ENCODE results near the gene CCDC148. TPM values are rescaled to one million over a fixed set of nuclear protein-coding genes. Genes with fewer than 3 reads are reported as not detected.

The CCDC148 gene
- total RNA-seq, 3 donors from 2014 or later (not counting 1 experiment from before 2014, with no cell fraction given): not detected

GRCh38 chr2:158496986-158497385 lies 40.4 kb upstream of the CCDC148 start:
- H3K9me3 Mint-ChIP-seq: no peaks in the 10 kb centered on the region
- intact Hi-C loops (cut with micrococcal nuclease): no loop called here
- no peak overlapping the region for H3K4me3 Mint-ChIP-seq
- H3K4me1 Mint-ChIP-seq: no peaks in the 10 kb centered on the region
- H3K27ac Mint-ChIP-seq: no peak overlapping the region
- no peaks in the 10 kb centered on the region for H3K27me3 Mint-ChIP-seq (ENCODE audit: low read depth in 2 of 2)
- Histone ChIP-seq H3K4me1 (ENCODE audit: control insufficient read depth, insufficient read depth, low read length) (no peaks in the 10 kb centered on the region), H3K4me3 (ENCODE audit: low read length) (no peak overlapping the region), H3K27ac (ENCODE audit: low read length) (no peak overlapping the region), H3K9me3 (ENCODE audit: control insufficient read depth, insufficient read depth, low read length) (no peaks in the 10 kb centered on the region), H3K36me3 (ENCODE audit: control insufficient read depth, insufficient read depth, low read length) (no peaks in the 10 kb centered on the region), H3K27me3 (ENCODE audit: control insufficient read depth, insufficient read depth, low read length) (no peaks in the 10 kb centered on the region)
- 89% methylated on average over 3 of the region's 3 CpGs for WGBS (ENCODE audit: insufficient coverage)
- no peak for ATAC-seq
- DNase-seq: no peak
- H3K36me3 Mint-ChIP-seq: no peaks in the 10 kb centered on the region
- no peak for TF ChIP-seq CTCF (IDR thresholded peaks at IDR 0.05)

- intact Hi-C loops (cut with micrococcal nuclease): no loop called here
- no peak overlapping the region for H3K27ac Mint-ChIP-seq
- H3K36me3 Mint-ChIP-seq: no peaks in the 10 kb centered on the region
- Histone ChIP-seq H3K9me3 (ENCODE audit: control insufficient read depth, insufficient read depth, low read length) (no peaks in the 10 kb centered on the region), H3K27me3 (ENCODE audit: control insufficient read depth, insufficient read depth, low read length) (no peaks in the 10 kb centered on the region), H3K4me1 (ENCODE audit: control insufficient read depth, insufficient read depth, low read length) (no peaks in the 10 kb centered on the region), H3K4me3 (ENCODE audit: low read length) (no peak overlapping the region), H3K27ac (ENCODE audit: low read length) (no peak overlapping the region), H3K36me3 (ENCODE audit: control insufficient read depth, insufficient read depth, low read length) (no peaks in the 10 kb centered on the region)
- H3K4me3 Mint-ChIP-seq: no peak overlapping the region
- DNase-seq (no peak), ATAC-seq (no peak)
- TF ChIP-seq CTCF (IDR thresholded peaks at IDR 0.05): no peak
- WGBS (ENCODE audit: insufficient coverage): 98% methylated on average over 5 of the region's 5 CpGs
- no peaks in the 10 kb centered on the region for H3K9me3 Mint-ChIP-seq
- no peaks in the 10 kb centered on the region for H3K27me3 Mint-ChIP-seq (ENCODE audit: low read depth in 2 of 2)
- H3K4me1 Mint-ChIP-seq: no peaks in the 10 kb centered on the region
Observed at GRCh38 chr2:158495175-158495574, 38.6 kb upstream of the CCDC148 start.

- H3K27ac ChIP-seq (ENCODE audit: low read length): no peak overlapping the region
- no peak for ATAC-seq
- H3K9me3 ChIP-seq (ENCODE audit: control insufficient read depth, insufficient read depth, low read length): no peaks in the 10 kb centered on the region
- no peaks in the 10 kb centered on the region for H3K9me3 Mint-ChIP-seq
- DNase-seq: no peak
- no peaks in the 10 kb centered on the region for H3K4me1 ChIP-seq (ENCODE audit: control insufficient read depth, insufficient read depth, low read length)
- no peaks in the 10 kb centered on the region for H3K27me3 Mint-ChIP-seq (ENCODE audit: low read depth in 2 of 2)
- no peak overlapping the region for H3K27ac Mint-ChIP-seq
- H3K4me3 ChIP-seq (ENCODE audit: low read length): no peak overlapping the region
- intact Hi-C loops (cut with micrococcal nuclease): no loop called here
- no peaks in the 10 kb centered on the region for H3K36me3 ChIP-seq (ENCODE audit: control insufficient read depth, insufficient read depth, low read length)
- WGBS (ENCODE audit: insufficient coverage): 46% methylated on average over 2 of the region's 2 CpGs
- no peaks in the 10 kb centered on the region for H3K4me1 Mint-ChIP-seq
- H3K27me3 ChIP-seq (ENCODE audit: control insufficient read depth, insufficient read depth, low read length): no peaks in the 10 kb centered on the region
- H3K36me3 Mint-ChIP-seq: no peaks in the 10 kb centered on the region
- no peak overlapping the region for H3K4me3 Mint-ChIP-seq
- no peak for TF ChIP-seq CTCF (IDR thresholded peaks at IDR 0.05)
Observed at GRCh38 chr2:158493458-158493857, 36.9 kb upstream of the CCDC148 start.

GRCh38 chr2:158491072-158491471 lies 34.5 kb upstream of the CCDC148 start:
- intact Hi-C loops (cut with micrococcal nuclease): no loop called here
- H3K4me3 Mint-ChIP-seq: no peak overlapping the region
- Histone ChIP-seq H3K27ac (ENCODE audit: low read length) (no peak overlapping the region), H3K36me3 (ENCODE audit: control insufficient read depth, insufficient read depth, low read length) (no peaks in the 10 kb centered on the region), H3K27me3 (ENCODE audit: control insufficient read depth, insufficient read depth, low read length) (no peaks in the 10 kb centered on the region), H3K9me3 (ENCODE audit: control insufficient read depth, insufficient read depth, low read length) (no peaks in the 10 kb centered on the region), H3K4me1 (ENCODE audit: control insufficient read depth, insufficient read depth, low read length) (no peaks in the 10 kb centered on the region), H3K4me3 (ENCODE audit: low read length) (no peak overlapping the region)
- no peaks in the 10 kb centered on the region for H3K36me3 Mint-ChIP-seq
- H3K27me3 Mint-ChIP-seq (ENCODE audit: low read depth in 2 of 2): no peaks in the 10 kb centered on the region
- H3K9me3 Mint-ChIP-seq: no peaks in the 10 kb centered on the region
- no peak for ATAC-seq
- H3K4me1 Mint-ChIP-seq: no peaks in the 10 kb centered on the region
- 93% methylated on average over 4 of the region's 4 CpGs for WGBS (ENCODE audit: insufficient coverage)
- H3K27ac Mint-ChIP-seq: no peak overlapping the region
- DNase-seq: no peak
- TF ChIP-seq CTCF (IDR thresholded peaks at IDR 0.05): no peak
